ENCODE data around the gene BCAS2.

- no peak for TF ChIP-seq CTCF (IDR thresholded peaks at IDR 0.05)
- no peak for TF ChIP-seq EZH2 (IDR thresholded peaks at IDR 0.05; ENCODE audit: borderline replicate concordance, insufficient read depth, low read depth, low read length, poor library complexity, severe bottlenecking)
These were observed 41.9 kb upstream of the BCAS2 start for GRCh38 chr1:114623364-114623763.

Data from B cell (primary cell).